Ishikawa (cell line): ENCODE measurements around the gene FFAR4.

Source experiments
- CEBPB ChIP-seq: IDR thresholded peaks from 2 replicates; pipeline ENCODE4 v1.6.1; 2012
- CREB1 ChIP-seq: IDR thresholded peaks from 2 replicates; pipeline ENCODE4 v1.6.1; 2012; ENCODE audit warnings: low read depth
- EGR1 ChIP-seq: IDR thresholded peaks from 2 replicates; pipeline ENCODE4 v1.6.1; 2012
- EP300 ChIP-seq: IDR thresholded peaks from 2 replicates; pipeline ENCODE4 v1.6.1; 2012; ENCODE audit warnings: borderline replicate concordance
- FOXM1 ChIP-seq: IDR thresholded peaks from 2 replicates; pipeline ENCODE4 v1.6.1; 2012; ENCODE audit warnings: low read depth, borderline replicate concordance
- MAX ChIP-seq: IDR thresholded peaks from 2 replicates; pipeline ENCODE4 v1.6.1; 2012
- NFIC ChIP-seq: IDR thresholded peaks from 2 replicates; pipeline ENCODE4 v1.6.1; 2012
- RAD21 ChIP-seq: IDR thresholded peaks from 2 replicates; pipeline ENCODE4 v1.6.1; 2012; ENCODE audit warnings: low read depth
- REST ChIP-seq: IDR thresholded peaks from 2 replicates; pipeline ENCODE4 v1.6.1; 2012; ENCODE audit warnings: low read depth, mild to moderate bottlenecking
- TAF1 ChIP-seq: IDR thresholded peaks from 2 replicates; pipeline ENCODE4 v1.6.1; 2012; ENCODE audit warnings: low read depth, mild to moderate bottlenecking
- TCF12 ChIP-seq: IDR thresholded peaks from 2 replicates; pipeline ENCODE4 v1.6.1; 2012; ENCODE audit warnings: low read depth
- TEAD4 ChIP-seq: IDR thresholded peaks from 2 replicates; pipeline ENCODE4 v1.6.1; 2012
- USF1 ChIP-seq: IDR thresholded peaks from 2 replicates; pipeline ENCODE4 v1.6.1; 2012
- YY1 ChIP-seq: IDR thresholded peaks from 2 replicates; pipeline ENCODE4 v1.6.1; 2012; ENCODE audit warnings: low read depth
- ZBTB7A ChIP-seq: IDR thresholded peaks from 2 replicates; pipeline ENCODE4 v1.6.1; 2012; ENCODE audit warnings: low read depth

The FFAR4 gene

GRCh38 chr10:93615576-93616235 lies 49.2 kb downstream of the FFAR4 start:
- TF ChIP-seq CEBPB: no peak
- TF ChIP-seq USF1: no peak
- TF ChIP-seq TAF1: no peak
- TF ChIP-seq FOXM1: no peak
- TF ChIP-seq NFIC: no peak
- TF ChIP-seq MAX: no peak
- no peak for TF ChIP-seq REST
- no peak for TF ChIP-seq EP300
- TF ChIP-seq CREB1: no peak

- TF ChIP-seq YY1 (no peak), CREB1 (no peak), MAX (no peak), TAF1 (no peak), ZBTB7A (no peak), REST (no peak), EP300 (no peak), TCF12 (no peak), FOXM1 (no peak), NFIC (no peak), CEBPB (no peak), TEAD4 (no peak), EGR1 (no peak), USF1 (no peak), RAD21 (no peak)
These were observed 54.5 kb downstream of the FFAR4 start for GRCh38 chr10:93620925-93621324.

- TF ChIP-seq MAX (no peak), TCF12 (no peak), EGR1 (no peak), RAD21 (no peak), NFIC (no peak), TEAD4 (no peak), FOXM1 (no peak), CEBPB (no peak), TAF1 (no peak), YY1 (no peak), REST (no peak), EP300 (no peak), CREB1 (no peak), ZBTB7A (no peak), USF1 (no peak)
These were observed 56.5 kb downstream of the FFAR4 start for GRCh38 chr10:93622942-93623341.

GRCh38 chr10:93628858-93629257 lies 62.4 kb downstream of the FFAR4 start:
- TF ChIP-seq EGR1 (no peak), ZBTB7A (no peak)
